NCI-H187 treated with DMSO at 0.1 percent for 48 hours (cell line): ENCODE data around the gene SORBS1.

Experiments
- DNase-seq: peaks from one replicate; lab custom pipeline; 2025; lab: John Stamatoyannopoulos, UW

The SORBS1 gene

GRCh38 chr10:95565336-95565735 lies 4.2 kb upstream of the SORBS1 start:
- DNase-seq: no peak

- DNase-seq: no peak
These were observed 3.1 kb upstream of the SORBS1 start for GRCh38 chr10:95564291-95564690.

DNA sequence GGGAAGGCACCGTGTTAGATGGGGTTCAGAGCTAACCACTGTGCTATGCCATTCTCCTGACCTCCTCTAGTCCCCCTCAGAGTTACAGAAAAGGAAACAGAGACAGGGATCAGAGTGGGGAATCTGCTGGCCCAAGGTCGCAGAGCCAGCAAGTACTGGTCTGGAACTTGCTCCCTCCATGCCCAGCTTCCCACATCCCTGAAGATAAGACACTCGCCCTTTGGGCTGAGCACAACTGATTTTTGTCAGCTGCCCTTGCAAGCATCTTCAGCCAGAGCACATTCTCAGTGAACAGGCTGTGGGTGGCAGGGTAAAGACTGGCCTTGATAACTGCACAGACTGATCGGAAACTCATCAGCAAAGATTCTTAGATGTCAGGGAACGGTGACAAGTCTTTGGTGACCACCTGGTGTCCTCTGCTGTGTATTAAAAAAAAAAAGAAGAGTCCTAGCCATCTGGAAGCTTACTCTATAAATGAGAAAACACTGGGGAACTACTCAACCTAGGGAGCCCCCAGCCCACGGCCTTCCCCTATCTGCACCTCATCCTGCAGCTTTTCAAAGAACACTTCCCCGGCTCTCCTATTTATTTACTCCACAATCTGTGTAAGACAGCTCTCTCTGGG lies 1.3 kb upstream of the SORBS1 start:
- DNase-seq: no peak

DNA sequence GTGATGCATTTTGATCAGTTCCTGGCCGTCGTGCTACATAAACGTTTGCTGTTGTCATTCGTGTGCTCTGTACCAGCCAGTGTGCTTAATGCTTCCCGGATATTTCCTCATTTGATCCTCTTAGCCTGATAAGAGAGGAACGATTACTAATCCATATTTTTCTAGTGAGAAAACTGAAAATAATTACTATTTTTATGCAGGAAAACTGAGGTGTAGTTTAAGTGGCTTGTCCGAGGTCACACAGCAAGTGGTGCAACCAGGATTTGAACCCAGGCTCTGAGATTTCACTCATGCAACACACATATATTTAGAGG lies 650 bp upstream of the SORBS1 start:
- DNase-seq: no peak

DNA sequence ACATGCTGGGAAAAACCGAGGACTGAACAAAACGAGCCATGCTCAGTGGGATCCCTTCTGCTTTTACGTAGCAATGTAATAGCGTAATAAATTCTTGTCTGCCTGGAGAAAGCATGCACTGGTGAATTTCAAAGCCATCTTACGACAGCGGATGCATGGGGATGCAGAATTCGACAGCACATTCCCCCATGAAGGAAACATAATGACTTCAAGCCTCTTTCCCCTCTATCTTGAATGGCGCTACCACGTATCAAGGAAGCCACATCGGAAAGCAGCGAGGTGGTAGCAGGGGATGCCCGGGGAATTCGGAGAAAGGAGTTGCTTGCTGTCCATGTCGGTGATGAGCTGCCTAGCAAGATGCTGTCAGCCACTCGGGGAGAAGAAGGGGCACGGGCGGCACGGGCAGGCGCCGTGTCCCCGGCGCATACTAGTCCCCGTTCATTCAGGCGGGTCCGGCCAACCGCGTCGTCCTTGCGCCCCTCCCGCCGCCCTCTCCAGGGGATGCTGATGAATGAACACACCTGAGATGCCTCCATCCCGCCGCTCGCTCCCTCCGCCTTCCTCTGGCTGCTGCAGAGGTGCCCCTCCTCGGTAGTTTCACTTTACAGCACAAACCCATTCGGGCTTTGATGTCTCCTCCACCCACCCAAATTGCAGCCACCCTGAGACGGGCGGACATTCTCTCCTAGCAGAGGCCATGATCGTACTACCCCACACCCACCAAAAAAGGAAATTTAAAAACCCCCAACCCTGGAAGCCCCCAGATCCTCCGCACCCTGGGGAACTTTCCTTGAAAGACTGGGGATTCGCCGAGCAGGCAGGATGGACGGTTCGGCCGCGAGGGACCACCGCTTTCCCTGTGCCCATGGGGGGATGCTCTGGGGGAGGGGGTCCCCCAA lies 644 bp downstream of the SORBS1 start:
- no peak for DNase-seq

GRCh38 chr10:95559896-95560277 lies 1.3 kb downstream of the SORBS1 start:
- no peak for DNase-seq

DNA sequence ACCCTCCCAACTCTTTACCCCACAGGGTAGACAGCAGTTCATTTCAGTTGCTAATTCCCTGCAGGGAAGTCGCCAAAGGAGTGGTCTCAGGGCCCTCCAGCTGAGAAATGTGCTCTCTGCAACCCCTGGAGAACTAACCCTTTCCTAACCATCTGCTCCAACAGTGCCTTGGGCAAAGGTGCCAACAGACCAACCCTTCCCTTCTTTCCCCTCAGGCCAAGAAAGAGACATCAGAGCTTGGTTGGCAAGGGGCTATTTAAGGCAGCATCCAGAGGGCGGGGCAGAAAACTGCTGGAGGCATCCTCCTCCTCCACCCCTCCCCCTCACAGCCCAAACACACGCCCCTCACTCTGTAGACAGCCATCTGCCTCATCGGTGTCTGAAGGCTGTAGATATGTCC lies 1.7 kb downstream of the SORBS1 start:
- no peak for DNase-seq

DNA sequence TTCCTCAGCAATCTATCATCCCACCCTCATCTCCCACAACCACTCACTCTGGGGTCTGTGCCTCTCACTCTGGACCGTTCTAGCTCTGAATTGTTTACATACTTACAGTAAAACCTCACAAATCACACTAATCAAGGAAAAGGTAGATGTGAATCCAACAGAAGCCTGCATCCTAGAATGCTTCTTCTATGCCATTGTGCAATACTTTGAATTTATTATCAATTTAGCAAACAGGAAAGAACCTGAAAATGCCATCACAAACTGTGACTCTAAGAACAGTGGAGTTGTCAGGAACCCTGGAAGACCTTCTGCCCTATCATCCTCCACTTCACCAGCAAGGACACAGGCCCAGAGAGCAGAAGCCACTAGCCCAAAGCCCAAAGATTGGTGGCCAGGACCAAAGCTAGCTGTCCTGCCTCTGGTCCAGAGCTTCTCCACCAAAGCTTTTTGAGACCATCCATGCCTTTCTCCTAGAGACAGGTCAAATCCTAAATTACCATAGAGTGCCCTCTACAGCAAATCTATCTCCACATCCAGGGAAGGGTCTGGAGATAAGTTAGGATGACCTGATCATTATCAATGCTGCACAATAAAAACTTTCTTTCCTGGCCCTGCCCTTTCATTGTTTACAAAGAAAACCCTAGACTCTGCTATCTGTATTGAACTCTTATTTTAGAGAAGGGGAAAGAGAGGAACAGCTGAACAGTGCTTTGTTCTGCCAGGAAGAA lies 2.4 kb downstream of the SORBS1 start:
- no peak for DNase-seq

GRCh38 chr10:95556994-95557767 lies 4.0 kb downstream of the SORBS1 start:
- DNase-seq: no peak

- no peak for DNase-seq
These were observed 7.5 kb downstream of the SORBS1 start for GRCh38 chr10:95553674-95554073.

- no peak for DNase-seq
These were observed 8.4 kb downstream of the SORBS1 start for GRCh38 chr10:95552679-95553342.

- no peak for DNase-seq
These were observed 11.0 kb downstream of the SORBS1 start for GRCh38 chr10:95550073-95550672.

GRCh38 chr10:95547791-95548435 lies 13.3 kb downstream of the SORBS1 start:
- no peak for DNase-seq

GRCh38 chr10:95547197-95547596 lies 14.0 kb downstream of the SORBS1 start:
- DNase-seq: no peak

DNA sequence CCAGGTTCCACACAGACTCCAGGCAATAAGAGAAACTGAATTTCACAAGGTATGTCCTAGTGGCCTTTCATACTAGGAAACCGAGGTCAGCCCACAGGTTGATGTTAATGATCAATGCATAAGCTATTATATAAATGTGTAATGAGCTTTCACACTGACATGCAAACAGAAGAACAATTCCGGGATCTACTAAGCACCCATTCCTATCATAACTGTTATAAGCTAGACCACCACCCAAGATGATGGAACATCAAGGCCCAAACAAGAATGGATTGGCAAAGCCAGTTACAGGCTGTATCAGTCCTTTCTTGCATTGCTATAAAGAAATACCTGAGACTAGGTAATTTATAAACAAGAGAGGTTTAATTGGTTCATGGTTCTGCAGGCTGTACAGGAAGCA lies 15.2 kb downstream of the SORBS1 start:
- no peak for DNase-seq

DNA sequence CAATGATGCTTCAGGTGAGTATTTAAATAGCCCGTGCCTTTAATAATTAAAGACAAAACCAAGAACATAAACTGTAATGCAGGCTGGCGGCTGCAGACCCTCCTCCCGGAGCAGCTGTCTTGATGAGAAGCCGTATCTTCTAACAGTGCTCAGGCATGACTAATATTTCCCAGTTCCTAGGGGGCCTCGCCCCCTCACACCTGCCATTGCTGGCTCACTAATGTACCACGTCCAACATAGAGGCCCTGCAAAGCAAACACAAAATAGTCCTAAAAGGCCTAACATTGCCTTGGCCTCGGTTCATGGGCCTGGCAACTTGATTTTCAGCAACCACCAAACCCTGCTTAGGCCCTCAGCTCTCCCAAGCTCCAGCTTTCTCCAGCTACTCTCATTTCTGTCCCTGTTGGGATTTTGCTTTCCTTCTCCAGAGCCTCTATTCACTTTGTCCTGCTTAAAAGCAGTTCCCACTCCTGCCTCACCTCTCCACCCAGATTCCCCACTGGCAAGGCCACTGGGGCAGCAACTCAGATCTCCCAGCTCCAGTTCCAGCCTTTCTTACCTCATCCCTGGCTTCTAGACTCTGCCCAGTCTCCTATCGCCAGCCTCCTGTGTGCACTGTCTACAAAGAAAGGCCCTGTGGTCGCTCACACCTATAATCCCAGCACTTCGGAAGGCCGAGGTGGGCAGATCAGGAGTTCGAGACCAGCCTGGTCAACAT lies 16.2 kb downstream of the SORBS1 start:
- no peak for DNase-seq

DNA sequence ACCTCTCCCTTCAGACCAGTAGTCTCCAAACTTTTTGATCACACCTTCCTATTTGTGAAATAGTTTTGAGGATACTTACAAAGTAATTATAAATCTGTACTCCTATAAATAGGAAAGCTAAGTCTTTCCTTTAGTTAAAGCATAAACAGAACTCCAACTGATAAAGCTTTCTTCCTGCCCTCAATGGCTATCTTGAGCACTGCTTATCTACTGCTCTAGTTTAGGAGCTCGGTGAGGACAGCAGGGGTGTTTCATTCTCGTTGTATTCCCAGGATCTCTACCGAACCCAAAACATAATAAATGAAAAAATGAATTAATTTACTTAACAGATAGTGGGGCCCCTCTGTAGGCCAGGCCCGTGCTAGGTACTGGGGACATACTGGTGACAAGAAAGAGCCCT lies 17.7 kb downstream of the SORBS1 start:
- no peak for DNase-seq

DNA sequence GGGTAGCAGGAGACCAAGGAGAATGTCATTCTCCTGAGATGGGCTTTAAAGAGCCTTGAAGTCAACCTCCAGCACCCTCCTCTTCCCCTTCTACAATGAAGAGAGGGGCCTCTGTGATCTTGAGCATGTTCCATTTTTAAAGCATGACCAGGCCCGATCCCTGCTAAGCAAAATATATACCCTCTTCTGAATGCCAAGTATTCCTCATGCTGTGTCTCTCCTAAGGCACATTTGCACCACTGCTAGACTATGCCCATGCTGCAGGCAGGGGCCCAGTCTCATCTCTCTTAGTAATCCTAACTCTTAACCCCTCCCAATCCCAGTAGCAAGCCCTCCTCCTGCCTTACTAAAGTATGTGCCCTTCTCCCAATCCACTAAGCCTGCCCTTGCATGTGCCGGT lies 18.4 kb downstream of the SORBS1 start:
- no peak for DNase-seq

DNA sequence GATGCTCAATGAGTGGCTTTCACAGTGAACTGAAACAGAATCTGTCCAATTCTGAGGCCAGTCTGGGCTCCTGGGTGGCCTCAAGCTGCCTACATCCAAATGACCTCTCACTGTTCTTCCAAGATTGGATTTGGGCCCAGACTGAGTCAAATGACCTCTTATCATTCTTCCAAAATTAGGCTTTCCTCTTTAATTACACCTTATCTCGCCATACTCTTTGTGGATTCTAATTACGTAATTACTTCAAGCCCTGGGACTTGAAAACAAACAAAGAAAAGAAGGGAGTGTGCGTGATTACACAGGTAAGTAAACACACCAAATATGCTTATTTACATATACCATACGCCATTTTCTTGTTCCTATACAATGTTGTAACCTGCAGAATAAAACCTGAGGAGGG lies 18.8 kb downstream of the SORBS1 start:
- no peak for DNase-seq

DNA sequence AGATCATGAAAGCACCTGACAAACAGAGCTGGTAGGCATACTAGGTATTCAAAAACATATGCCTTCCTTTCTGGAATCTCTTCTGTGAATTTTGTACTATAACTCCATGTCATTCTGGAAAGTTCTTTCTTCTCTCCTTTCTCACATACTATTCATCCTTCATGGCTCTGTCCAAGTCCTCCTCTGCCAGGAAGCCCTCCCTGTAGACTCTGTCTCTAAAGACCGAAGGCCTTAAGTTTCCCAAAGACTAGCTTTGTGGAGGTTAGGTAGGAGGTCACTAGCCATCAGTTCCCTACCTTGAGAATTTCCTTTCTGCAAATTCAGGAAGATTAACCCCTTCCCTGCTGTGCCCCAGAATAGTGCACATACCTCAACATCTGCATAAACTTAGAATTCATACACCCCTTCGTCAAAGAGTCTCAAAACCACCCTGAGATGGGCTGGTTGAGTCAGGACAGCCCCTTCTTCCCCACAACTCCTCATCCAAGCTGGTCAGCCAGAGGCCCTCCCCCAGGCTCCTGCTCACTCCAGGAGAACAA lies 20.6 kb downstream of the SORBS1 start:
- DNase-seq: no peak
